MV-4-11 (cell line): ENCODE data around the gene HOXA3.

Experiments
- DNase-seq: peaks from one replicate; lab custom pipeline; 2025; lab: John Stamatoyannopoulos, UW

HOXA3 gene

GRCh38 chr7:27143023-27143949 lies 9.1 kb downstream of the HOXA3 start, which contains the start of gene HOXA5:
HOXA5 (minus strand) TSS chr7:27143681; CDS start chr7:27143607, 74 bp downstream.
- DNase-seq = peak; percentile 75

DNA sequence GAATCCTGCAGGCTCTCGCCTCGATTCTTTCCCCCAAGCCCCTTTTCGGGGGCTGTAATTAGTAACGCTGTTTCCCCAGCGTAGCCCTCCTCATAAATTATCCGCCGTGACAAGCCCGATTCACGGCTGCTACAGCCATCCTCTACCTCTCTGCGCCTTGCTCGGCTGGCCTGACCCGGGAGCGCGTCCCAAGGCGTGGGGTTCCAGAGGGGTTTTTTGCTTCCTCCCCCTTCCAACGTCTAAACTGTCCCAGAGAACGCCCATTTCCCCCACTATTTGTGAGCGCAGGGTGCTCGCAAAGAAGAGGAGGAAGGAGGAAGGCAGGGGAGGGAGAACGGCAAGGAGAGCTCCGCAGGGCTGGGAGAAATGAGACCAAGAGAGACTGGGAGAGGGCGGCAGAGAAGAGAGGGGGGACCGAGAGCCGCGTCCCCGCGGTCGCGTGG lies 9.8 kb downstream of the HOXA3 start:
- no peak for DNase-seq

DNA sequence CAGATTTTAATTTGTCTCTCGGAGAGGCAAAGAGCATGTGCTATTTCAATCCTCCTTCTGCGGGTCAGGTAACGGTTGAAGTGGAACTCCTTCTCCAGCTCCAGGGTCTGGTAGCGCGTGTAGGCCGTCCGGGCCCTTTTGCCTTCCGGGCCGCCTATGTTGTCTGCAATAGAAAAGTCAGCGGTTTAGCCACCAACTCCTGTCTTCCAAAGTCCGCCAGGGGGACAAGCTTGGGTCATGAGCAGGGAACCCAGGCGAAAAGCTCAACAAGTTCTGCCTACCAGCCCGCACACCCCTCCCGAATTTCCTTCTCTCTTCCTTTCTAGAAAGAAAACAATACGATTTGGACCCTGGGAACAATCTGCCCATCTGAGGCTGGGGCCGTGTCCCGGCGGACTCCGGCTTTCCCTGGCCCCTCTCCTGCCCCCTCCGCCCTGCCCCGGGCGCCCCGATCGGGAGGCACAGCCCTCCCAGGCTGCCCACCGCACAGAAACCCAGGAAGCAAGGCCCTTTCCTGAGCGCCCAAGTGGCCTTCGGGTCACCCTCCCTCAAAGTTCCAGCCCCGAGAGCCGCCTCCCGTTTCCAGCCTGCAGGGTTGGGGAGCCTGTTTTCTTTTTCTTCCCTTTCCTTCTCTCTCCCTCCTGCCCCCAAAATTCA lies 10.3 kb downstream of the HOXA3 start:
- no peak for DNase-seq

DNA sequence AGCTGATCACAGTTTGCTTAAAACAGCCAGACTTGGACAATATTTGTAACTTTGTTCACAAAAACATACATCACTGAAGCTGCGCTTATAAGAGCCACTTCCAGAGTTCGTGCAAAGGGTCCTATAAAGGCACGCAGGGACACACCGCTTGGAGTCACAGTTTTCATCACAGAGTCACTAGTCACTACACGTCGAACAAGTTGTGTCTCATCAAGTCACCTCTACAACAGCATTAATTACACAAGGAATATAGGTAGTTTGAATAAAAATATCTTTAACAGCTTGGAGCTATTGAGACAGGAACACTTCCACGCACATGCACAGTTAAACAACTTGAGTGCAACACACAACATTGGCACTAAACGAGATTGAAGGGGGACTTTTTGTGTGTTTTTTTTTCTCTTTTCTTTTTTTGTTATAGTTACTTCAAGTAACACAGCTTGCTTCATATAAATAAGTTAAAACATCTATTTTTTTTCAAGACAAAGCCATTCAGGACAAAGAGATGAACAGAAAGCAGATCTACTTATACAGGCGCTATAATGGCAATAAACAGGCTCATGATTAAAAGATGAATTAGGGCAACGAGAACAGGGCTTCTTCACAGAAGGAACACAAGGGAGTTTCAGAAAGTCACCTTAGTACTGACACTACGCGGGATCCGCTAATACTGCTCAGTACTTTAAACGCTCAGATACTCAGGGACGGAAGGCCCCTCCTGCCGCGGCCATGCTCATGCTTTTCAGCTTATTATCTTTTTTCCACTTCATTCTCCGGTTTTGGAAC lies 11.1 kb downstream of the HOXA3 start:
- no peak for DNase-seq

GRCh38 chr7:27140126-27140857 lies 12.1 kb downstream of the HOXA3 start:
- no peak for DNase-seq

GRCh38 chr7:27139334-27140125 lies 12.9 kb downstream of the HOXA3 start:
- DNase-seq = no peak

GRCh38 chr7:27138985-27139333 lies 13.4 kb downstream of the HOXA3 start:
- no peak for DNase-seq

DNA sequence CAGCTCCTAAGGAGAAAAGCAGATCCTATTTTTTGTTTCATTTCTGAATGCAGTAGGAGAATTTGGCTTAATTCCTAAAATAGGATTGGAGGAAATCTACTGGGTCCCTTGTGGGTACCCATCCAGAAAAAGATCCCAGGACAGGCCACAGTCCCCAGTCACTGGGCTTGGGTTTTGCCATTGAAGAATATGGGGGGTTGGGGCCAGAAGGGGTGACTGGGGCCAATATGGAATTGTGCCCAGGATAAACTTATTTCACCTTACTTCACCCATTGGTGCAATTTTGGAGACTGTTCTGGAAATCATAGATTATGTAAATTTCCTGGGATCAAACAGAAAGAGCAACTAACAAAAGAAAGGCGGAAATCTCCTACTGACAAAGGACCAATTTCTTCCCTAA lies 13.9 kb downstream of the HOXA3 start:
- DNase-seq = no peak

- no peak for DNase-seq
Measured at GRCh38 chr7:27137640-27138315, 14.6 kb downstream of the HOXA3 start.

DNA sequence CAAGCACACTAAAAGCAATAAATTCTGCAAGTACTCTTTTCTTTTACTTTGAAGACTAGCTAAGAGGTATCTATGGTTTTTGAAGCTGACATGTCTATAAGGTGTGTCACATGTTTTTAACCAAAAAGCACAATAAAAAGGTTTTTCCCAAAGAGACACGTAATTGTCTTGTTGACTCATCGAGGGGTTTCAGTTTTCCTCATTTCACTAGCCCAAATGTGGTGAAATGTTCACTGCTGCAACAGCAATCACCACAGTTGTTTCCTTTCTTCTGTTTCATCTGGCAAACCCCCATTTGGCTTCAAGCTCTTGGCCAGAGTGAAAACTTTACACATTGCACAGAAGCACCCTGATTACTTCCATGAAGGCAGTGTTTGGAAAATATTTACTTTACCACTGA lies 18.0 kb downstream of the HOXA3 start:
- DNase-seq = peak; percentile 65

- DNase-seq = no peak
Measured at GRCh38 chr7:27133409-27134231, 18.8 kb downstream of the HOXA3 start.

DNA sequence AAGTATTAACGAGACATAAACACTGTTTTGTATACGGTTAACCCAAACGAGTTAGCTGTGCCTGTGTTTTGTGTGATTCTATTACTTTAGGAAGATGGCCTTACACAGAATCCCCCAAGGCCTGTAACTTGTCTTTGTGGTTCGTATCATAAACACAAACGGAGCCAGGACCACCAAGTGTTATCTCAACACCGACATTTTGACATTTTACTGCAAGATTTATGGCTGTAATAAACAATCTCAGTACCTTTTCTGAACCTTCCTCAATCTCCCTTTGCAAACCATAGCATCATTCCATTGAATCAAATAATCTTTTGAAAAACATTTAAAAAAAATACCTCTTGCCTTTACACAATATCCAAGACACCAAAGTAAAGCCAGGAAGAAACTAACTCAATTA lies 19.4 kb downstream of the HOXA3 start:
- DNase-seq = no peak

- no peak for DNase-seq
Measured at GRCh38 chr7:27132214-27132613, 20.2 kb downstream of the HOXA3 start.

DNA sequence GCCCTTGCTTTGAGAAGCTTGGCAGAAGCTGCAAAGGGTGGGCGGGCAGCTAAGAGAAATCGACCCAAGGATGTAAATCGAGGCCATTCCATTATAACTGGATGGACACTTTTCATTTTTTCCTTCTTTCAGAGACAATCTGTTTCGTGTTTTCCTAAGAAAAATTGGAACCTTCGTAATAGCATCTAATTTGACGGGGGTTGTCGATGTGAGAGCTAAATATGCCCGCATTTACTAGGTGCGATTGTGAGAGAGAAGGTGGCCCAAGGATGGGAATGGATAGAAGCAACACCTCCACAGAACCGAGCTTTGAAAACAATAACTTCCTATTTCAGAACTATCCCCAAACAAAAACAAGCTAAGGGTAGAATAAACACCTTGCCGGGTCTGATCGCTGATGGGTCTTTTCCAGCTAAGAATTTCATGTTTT lies 21.0 kb downstream of the HOXA3 start:
- no peak for DNase-seq

- DNase-seq = peak; percentile 56
Measured at GRCh38 chr7:27130540-27131389, 21.6 kb downstream of the HOXA3 start, which contains the start of gene HOXA4. HOXA4 (minus strand) TSS chr7:27130757; CDS start chr7:27130733, 24 bp downstream.

GRCh38 chr7:27129729-27130539 lies 22.4 kb downstream of the HOXA3 start:
- no peak for DNase-seq
